ENCODE measurements around the gene THSD8.
A peak's percentile ranks its signal among the peaks of the same experiment; 100 is the strongest.
"Not testable (repeated sequence)": the region's sequence is repeated elsewhere in the genome, so short reads cannot be mapped to it uniquely, and the experiment has no call there.

Gene THSD8

DNA sequence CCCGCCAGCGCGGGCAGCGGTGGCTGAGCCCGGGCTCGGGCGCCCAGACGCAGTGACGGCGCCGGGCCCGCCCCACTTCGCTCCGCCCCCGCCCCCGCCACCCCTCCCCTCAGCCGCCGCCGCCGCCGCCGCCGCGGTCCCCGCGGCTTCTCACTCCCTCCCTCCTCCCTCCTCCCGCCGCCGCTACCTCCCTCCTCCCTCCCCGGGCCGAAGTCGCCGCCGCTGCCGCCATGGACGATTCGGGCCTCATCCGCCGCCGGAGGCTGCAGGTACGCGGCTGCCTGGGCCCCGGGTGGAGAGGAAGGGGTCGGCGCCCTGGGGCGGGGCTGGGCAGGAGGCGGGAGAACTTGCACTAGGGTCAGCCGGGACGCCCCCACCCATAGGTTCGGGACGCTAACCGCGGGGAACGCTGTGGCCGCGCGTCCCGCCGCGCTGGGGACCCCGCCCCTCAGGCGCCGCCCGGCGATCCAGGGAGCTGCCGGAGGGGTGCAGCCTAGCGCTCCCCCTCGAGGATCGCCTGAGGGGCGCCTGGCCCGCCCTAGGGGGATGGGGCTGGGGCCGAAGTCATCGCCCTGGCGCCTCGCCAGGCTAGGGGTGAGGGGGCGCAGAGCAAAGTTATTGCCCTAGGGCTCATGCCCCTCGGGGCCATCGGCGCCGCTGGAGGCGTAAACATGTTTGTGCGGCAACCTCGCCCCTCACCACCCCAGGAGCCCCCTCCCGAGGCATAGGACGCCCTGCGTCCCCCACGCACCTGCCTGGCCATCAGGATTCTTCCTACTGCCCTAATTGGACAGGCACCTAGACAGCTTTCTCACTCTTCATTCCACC, 32.1 kb downstream of the THSD8 start:
- peak; percentile 35 for DNase-seq

DNA sequence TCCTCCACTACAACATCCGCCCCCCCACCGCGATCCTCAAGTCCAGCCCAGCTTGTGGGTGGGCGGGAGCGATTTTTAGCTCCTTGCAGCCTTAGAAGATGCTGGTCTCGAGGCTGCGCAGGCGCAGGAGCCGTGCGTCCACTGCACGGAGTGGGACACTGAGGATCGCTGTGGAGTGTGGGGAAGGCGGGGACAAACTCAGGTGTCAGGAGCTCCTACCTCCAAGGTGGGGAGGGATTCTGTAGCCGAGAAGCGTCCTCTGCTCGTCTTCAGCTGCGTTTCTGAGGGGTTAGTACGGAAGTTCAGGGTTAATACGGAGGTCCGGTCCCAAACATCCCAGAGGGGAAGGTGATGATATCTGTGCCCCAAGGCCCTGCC, 32.7 kb downstream of the THSD8 start, which contains the start of gene RTBDN:
Gene RTBDN (minus strand): TSS at position 14 of the 378 bp plus-strand sequence. CDS start 4,600 bp downstream, outside the sequence.
- DNase-seq, result no peak

DNA sequence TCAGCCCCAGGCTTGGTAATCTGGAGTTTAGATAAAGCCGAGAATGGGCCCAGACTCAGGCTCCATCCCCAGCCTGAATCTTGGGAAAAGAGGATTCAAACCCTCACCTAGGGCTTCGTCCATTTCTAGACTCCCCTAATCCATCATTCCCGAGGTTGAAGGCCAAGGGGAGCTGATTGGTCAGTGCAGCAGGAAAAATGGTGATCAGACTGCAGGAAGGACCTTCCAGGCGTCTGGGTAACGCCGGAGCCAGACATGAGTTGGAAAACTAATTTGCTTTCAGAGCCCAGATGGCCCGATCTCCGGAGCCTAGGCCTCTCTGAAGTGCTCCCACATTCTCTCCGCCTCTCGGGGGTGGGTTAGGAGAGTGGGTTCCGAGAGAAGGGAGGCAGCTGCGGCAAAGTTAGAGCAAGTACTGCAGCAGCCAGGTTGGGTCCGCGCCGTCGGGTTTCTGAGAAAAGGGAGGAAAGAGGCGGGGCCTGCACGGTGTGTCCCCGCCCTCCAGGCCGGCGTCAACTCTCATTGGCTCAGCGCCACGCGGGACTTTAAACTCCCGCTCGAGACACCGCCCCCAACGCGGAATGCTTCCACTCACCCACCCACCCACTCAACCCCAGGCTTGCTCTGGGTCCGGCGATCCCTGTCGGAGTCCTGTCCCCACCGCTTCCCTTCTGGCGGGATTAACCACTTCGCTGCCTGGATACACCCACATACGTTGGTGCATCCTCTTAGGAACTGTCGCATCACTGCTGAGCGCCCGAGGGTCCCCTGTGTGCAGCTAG, 33.3 kb downstream of the THSD8 start:
- no peak for DNase-seq

DNA sequence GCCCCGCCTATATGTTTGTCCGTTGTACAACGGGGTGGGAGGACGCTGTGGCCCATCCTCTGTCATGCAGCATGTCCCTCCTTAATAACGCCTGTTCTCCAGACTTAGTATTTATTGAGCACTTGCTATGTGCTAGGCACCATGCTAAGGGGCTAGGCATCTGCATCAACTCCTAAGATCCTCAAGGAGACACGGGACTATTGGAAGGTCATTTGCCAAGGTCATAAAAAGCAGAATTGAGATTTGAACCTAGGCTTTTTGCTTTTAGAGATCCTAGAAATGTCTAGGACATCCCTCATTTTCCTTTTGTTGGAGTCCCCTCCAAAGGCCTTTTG, 34.6 kb downstream of the THSD8 start:
- no peak for DNase-seq

DNA sequence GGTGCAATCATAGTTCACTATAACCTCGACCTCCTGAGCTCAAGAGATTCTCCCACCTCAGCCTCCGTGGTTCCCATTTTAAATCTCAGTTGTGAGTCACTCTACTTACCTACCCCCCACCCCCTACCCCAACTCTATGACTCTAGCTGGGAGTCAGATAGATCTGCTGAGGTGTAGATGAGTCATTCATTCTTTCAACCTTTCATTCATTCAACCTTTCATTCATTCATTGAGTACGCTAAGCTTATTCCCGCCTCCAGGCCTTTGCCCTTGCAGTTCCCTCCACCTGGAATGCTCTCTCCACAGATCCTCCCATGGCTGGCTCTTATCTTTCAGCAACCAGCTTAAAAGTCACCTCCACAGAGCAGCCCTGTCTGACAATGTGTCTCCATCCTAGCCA, 35.4 kb downstream of the THSD8 start:
- DNase-seq, result no peak

DNA sequence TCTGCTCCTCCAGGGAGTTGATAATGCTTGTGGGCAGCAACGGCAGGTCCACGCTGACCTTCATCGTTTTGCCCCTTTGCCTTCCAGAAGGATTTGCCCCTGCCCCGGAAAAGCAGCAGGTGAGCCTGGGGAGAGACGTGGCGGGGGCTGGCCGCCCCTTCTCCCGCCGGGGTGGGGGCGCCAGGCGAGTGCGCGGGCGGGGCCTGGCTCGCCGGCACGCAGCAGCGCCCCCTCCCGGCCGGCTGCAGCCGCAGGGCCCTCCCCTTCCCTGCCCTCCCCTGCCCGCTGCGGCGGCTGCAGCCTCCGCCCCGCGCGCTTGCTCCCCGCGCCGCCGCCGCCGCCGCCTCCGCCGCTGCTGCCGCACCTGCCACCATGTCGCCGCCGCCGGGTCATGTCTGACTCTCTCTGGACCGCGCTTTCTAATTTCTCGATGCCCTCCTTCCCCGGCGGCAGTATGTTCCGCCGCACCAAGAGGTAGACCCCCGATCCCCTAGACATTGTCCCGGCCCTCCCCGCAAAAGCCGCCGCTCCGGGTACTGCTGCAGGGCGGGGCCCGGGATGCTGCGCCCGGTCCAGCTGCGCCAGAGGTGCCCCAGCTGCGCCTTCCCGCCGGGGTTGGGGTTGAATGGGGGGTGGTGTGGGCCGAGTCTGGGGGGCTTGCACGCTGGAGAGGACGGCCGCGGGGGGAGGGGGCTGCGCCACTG, 36.5 kb downstream of the THSD8 start, which contains the start of gene MAST1:
Gene MAST1 (plus strand): TSS at position 334 of the 704 bp plus-strand sequence. CDS start 58 bp downstream, at position 392.
- peak; percentile 28 for DNase-seq

DNA sequence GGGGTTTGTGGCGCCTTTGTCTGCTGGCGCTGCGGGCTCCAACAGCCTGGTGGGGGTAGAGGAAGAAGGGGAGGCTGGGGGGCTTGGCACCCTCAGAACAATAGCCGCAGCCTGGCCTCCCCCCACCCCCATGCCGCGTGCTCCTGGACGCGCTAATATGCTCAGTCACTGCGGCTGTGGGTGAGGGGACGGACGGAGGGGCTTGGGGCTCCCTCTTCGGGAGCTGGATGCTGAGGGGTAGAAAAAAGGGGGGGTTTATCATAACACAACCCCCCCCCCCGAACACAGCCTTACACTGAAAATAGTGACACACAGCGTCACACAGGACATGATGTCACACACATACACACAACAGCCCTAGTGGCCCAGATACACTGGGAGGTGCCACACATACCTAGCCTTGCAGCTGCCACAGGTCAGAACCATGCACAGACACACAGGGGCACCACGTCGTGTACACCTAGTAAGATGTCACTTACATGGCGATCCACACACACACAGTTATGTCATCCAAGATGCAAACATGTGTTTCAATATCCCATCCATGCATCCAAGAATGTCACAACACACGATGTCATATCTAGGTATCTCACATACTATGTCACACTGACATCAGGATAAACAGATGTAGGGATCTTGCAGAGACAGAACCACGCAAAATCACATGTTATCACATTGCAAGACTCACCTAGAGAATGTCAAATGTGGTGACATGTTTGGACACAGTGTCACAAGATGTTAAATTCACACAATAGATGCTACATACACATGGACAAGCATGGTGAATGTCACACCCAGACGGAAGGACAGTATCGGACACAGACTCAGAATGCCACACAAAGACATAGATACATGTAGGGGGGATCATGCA, 37.3 kb downstream of the THSD8 start:
- DNase-seq, result no peak

DNA sequence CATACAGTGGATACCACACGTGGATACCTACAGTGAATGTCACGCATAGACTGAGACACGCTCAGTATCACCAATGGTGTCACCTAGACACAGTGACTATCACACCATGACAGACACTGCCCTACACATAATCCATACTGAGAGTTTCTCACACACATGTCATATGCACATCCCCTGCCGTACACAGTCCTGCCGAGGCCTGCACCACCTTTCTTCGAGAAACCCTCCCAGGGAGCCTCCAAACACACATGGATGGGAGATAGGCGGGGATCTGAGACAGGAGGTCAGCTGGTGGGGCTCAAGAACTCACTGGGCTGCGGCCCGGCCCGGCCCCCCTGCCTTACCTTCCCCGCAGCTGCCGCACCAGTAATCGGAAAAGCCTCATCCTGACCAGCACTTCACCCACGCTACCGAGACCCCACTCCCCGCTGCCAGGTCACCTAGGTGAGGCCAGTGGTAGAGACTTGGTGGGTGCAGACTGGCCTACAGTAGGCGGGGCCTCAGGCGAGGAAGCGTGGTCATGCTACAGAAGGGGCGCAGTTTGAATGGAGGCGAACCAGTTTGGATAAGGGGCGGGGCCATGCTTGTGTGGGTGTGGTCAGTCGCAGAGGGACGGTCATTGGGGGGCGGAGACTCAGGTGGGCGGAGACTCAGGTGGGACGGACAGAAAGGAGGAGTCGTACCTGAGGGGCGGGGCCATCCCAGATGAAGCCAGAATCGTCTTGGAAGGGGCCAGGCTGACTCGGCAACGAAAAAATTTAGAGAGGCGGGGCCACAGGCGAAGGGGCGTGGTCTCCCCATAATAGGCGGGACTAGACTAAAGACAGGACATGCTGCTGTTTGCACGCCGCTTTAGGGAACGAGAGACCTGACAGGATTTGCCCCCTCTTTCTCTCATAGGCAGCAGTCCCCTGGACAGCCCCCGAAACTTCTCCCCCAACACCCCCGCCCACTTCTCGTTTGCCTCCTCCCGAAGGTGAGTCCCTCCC, 38.5 kb downstream of the THSD8 start:
- DNase-seq, result no peak

DNA sequence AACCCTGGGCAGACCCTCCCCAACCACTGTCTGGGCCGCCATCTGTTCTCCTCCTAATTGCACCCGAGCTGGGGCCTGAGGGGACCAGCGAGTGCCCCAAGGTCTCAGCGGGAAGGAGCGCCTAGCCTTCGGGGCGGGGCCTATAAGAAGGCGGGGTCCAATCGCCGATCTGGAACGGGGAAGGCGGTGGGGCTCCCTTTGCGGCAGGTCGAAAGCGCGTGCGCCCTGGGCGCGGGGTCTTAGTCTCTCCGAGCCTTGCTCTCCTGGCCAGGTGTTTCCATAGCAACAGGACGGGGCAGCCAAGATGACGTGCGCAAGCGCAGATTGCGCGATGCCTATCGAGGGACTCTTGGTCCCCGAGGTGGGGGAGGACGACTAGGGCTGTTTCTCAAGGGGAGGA, 39.2 kb downstream of the THSD8 start:
- no peak for DNase-seq

DNA sequence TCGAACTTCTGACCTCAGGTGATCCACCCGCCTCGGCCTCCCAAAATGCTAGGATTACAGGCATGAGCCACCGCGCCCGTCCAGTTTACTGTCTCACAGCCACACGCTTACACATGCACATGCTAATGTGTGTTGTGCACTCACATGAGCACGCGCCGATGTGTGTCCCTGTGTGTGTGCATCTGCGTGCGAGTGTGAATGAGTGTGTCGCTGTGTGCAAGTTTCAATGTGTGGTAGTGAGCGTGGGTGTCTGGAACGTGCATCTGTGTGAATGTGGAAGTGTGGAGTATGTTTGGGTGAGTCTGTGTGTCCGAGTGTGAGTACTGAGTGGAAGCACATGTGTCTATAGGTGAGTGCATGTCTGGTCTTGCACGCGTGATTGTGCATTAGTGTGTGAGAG, 40.6 kb downstream of the THSD8 start:
- no peak for DNase-seq

DNA sequence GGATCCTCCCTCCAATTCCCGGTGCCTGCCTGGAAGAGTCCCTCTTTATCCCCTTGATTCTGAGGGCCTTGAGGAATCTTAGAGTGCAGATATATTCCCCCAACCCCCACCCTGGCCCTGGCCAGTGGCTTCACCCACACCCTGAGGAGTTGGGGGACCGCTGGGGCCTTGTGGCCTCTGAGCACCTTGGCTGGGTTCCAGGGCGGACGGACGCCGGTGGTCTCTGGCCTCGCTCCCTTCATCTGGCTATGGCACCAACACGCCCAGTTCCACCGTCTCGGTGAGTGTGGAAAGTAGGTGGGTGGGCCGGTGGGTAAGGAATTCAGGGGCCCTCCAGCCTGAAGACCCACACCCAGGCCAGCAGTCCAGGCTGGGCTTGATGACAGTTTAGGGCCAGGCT, 41.5 kb downstream of the THSD8 start:
- DNase-seq, result no peak

DNA sequence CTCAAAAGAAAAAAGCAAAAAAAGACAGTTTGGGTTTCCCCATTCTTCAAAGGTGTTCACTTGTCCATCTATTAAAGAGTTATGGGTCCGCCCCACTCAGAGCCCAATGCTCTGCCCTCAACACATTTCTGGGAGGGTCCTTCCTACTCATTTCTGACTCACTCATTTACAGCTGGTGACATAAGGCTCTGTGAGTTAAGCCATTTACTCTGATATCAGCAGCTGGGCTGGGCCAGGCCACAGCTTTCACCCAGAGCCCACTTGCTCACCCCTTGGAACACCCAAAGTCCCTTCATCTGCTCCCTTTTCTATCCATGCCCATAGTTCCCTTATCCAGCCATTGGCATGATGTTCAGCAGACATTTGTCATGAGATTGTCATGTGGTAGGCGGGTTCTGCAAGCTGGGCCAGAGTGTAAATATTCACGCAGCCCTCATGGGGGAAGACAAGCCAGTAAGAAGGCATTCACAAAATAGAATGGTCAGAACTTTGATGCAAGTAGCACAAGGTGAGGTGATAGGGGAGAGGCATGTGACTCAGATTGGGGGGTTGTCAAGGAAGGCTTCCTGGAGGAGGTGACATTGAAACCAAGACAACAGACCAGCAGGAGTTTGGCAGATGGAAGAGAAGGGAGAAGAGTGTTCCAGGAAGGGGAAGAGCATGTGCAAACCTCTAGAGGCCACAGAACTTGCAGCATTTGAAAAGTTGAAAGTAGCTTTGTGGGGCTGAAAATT, 42.3 kb downstream of the THSD8 start:
- DNase-seq, result no peak

DNA sequence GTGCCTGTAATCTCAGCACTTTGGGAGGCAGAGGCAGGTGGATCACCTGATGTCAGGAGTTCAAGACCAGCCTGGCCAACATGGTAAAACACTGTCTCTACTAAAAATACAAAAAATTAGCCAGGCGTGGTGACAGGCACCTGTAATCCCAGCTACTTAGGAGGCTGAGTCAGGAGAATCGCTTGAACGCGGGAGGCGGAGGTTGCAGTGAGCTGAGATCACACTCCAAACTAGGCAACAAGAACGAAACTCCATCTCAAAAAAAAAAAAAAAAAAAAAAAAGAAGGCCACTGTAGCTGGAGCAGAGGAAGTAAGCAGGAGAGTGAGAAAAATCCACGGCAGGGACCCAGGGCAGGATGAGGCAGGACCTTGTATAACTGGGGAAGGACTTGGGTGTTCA, 44.7 kb downstream of the THSD8 start:
- not testable (repeated sequence) for DNase-seq

DNA sequence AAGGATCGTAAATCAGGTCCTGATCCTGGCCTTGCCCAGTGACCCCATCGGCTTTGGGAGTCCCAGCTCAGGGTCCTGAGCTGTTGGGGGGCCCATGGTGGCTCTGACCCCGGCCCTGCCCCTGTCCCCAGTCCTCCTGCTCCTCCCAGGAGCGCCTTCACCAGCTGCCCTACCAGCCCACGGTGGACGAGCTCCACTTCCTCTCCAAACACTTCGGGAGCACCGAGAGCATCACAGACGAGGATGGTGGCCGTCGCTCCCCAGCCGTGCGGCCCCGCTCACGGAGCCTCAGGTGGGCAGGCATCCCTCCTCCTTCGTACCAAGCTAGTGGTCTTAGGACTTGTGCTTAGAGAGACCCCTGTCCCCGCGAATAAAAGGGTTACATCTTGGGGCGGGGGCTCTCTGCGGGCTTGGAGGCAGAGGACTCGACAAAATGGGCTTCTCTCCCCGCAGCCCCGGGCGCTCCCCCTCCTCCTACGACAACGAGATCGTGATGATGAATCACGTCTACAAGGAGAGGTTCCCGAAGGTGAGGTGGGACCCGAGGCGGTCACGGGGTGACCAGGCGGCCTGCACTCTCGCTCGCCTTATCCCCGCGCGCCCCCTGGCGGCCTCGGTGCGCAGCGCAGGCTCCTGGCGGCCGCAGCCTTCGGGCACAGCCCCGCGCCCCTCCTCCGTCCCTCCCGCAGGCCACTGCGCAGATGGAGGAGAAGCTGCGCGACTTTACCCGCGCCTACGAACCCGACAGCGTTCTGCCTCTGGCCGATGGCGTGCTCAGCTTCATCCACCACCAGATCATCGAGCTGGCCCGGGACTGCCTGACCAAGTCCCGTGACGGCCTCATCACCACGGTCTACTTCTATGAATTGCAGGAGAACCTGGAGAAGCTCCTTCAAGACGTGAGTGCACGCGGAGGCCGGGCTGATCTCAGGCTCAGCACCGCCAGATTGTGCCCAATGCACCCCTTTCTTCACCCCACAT, 45.6 kb downstream of the THSD8 start:
- DNase-seq, result peak; percentile 80

All from stimulated activated naive CD4-positive, alpha-beta T cell treated with Interleukin-2 at 50 U/mL for 16 hours (primary cell).